HL-60 (cell line): ENCODE data around the gene SLAIN2.

Source experiments
- CTCF ChIP-seq: IDR thresholded peaks from one replicate; pipeline ENCODE4 v1.5.1; 2011; ENCODE audit warnings: low read length, control low read depth, inconsistent platforms; ENCODE audit not compliant: insufficient read depth
- POLR2AphosphoS5 ChIP-seq: IDR thresholded peaks from 2 replicates; pipeline ENCODE4 v1.6.1; 2012; ENCODE audit warnings: low read depth
- REST ChIP-seq: IDR thresholded peaks from 2 replicates; pipeline ENCODE4 v1.6.1; 2012; ENCODE audit warnings: low read depth; ENCODE audit not compliant: insufficient replicate concordance
- SPI1 ChIP-seq: IDR thresholded peaks from 2 replicates; pipeline ENCODE4 v1.6.1; 2012; ENCODE audit warnings: low read depth, mild to moderate bottlenecking, borderline replicate concordance

GRCh38 chr4:48410812-48411211, 69.5 kb downstream of the SLAIN2 start:
- TF ChIP-seq CTCF: no peak
- TF ChIP-seq POLR2AphosphoS5: no peak
- no peak for TF ChIP-seq SPI1
- TF ChIP-seq REST: no peak
